COR-L47 (cell line): ENCODE data around the gene GIMAP4.
A peak's percentile ranks its signal among the peaks of the same experiment; 100 is the strongest.
"Not testable (repeated sequence)": the region's sequence is repeated elsewhere in the genome, so short reads cannot be mapped to it uniquely, and the experiment has no call there.

Source experiments
- DNase-seq: peaks from one replicate; lab custom pipeline; 2025; lab: John Stamatoyannopoulos, UW

GIMAP4 gene

DNA sequence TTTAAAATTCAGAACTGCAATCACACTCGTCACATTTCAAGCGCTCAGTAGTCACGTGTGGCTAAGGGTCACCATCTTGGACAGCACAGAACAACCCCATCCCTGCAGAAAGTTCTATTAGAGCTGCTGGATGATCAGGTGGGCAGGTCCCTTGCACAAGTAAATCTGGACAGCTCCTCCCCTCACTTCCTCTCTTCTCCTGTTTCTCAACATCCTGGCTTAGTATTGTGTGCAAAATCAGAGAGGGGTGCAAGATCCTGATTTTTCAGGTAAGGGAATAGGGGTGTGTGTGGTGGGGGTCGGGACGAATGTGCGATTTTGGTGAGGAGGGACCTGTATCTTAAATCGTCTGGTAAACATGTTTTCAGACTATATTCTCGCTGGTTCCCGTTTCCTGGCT lies at the start of gene GIMAP4:
TSS of gene GIMAP4 (plus strand) at position 222 of the 400 bp plus-strand sequence. CDS start 2,512 bp downstream, outside the sequence.
- no peak for DNase-seq

DNA sequence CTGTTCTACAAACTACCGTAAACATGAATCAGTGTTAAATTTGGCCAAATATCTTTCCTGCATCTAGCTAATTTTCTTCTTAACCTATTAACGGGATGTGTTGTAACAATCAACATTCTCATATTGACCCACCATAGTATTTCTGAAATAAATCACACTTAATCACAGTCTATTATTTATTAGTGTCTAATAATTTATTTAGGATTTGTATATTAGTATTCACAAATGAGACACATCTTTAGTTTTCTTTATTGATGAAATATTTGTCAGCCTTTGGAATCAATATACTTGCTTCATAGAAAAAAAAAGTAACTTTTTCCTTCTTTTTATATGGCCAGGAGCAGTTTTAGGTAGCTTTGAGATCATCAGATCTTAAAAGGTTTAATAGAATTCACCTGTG lies 47.9 kb upstream of the GIMAP4 start:
- no peak for DNase-seq

DNA sequence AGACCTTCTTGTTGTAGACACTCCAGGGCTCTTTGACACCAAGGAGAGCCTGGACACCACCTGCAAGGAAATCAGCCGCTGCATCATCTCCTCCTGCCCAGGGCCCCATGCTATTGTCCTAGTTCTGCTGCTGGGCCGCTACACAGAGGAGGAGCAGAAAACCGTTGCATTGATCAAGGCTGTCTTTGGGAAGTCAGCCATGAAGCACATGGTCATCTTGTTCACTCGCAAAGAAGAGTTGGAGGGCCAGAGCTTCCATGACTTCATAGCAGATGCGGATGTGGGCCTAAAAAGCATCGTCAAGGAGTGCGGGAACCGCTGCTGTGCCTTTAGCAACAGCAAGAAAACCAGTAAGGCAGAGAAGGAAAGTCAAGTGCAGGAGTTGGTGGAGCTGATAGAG lies 47.0 kb upstream of the GIMAP4 start:
- DNase-seq, result no peak

DNA sequence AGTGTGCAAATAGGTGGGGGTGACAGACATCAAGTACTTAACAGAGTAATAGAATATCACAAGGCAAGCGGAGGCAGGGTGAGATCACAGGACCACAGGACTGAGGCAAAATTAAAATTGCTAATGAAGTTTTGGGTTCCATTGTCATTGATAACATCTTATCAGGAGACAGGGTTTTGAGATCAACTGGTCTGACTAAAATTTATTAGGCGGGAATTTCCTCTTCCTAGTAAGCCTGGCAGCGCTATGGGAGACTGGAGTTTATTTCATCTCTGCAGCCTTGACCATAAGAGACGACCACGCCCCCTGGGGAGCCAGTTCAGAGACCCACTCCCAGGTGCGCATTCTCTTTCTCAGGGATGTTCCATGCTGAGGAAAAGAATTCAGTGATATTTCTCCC lies 44.3 kb upstream of the GIMAP4 start:
- not testable (repeated sequence) for DNase-seq

DNA sequence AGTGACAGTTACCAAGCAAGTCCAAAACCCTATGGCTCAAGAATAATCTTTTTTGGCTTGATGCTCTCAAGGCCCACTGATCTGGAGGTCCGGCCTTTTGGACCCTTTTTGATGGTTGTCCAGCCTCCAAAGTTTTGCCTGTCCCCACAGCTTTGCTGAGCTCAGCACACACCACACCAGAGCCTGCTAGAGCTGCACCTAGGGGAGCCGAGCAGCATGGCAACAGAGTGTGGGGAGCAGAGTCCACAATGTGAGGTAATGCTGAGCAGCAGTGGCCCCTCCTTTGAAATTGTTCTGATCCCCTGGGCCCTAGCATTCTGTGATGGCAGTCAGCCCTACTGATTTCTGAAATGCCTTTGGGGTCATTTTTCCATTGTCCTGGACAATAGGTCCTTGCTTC lies 43.2 kb upstream of the GIMAP4 start:
- no peak for DNase-seq

DNA sequence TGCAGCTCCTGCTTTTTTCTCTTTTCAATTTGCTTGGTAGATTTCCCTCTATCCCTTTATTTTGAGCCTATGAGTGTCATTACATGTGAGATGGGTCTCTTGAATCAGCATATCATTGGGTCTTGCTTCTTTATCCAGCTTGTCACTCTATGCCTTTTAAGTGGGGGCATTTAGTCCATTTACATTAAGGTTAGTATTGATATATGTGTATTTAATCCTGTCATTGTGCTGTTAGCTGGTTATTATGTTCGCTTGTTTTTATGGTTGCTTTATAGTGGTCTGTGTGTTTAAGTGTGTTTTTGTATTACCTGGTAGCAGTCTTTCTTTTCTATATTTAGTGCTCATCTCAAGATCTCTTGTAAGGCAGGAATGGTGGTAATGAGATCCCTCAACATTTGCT lies 35.5 kb upstream of the GIMAP4 start:
- no peak for DNase-seq

DNA sequence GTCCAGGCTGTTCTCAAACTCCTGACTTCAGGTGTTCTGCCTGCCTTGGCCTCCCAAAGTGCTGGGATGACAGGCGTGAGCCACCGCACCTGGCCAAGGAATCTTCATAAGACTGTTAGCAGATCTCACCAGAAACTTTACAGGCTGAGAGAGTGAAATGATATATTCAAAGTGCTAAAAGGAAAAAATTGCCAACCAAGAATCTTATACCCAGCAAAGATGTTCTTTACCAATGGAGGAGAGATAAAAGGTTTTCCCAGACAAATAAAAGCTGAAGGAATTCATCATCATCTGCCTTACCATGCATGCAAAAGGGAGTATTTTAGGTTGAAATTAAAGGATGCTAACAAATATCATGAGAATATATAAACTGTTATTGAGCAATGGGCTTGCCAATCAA lies 28.9 kb upstream of the GIMAP4 start:
- no peak for DNase-seq

DNA sequence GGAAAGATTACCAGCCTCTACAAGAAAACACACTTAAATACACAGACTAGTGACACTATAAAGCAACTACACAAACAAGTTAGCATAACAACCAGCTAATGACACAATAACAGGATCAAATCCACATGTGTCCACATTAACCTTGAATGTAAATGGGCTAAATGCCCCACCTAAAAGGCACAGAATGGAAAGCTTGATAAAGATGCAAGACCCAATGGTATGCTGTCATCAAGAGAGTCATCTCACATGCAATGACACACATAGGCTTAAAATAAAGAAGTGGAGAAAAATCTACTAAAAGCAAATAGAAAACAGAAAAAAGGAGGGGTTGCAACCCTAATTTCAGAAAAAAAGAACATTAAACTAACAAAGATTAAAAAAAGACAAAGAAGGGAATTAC lies 14.0 kb upstream of the GIMAP4 start:
- DNase-seq, result no peak

DNA sequence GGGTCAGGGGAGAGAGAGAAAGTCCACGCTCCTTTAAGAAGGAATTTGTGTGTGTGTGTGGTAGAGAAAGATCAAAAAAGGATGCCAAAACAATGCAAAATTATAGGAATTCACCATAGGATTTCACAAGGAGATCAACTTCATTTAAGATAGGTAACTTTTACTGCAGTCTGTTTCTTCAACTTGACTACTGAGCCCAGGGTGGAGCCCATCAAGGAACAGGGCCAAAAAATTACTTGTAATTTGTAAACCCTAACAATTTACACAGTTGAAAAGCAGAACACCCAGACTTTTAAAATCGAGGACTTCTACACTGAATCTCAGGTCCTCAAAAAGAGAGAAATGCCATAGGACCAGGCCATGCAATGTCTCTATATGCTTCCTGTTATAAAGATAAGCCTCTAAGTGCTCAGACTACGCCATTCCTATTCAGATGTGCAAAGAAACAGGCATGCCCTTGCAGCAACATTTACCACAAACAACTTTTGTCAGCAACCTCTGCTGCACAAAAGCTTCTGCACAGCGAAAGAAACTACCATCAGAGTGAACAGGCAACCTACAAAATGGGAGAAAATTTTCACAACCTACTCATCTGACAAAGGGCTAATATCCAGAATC lies 10.6 kb upstream of the GIMAP4 start:
- no peak for DNase-seq

DNA sequence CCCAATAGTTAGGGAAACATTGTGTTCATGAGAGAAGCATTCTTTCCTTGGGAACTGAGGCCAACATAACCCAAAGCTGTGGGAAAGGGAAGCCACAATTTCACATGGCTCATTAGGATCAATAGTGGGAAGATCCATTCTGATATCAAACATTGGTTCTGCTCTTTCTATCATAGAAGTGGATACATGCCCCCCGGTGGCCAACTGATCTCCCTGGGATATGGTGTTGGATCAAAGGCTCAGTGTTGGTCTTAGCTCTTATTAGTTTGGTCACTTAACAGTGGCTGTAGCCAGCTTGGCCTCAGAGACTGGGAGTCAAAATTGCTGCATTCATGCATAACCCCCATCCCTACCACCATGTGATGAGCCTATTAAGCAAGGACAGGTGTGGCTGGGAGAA lies 6.7 kb upstream of the GIMAP4 start:
- DNase-seq, result no peak

DNA sequence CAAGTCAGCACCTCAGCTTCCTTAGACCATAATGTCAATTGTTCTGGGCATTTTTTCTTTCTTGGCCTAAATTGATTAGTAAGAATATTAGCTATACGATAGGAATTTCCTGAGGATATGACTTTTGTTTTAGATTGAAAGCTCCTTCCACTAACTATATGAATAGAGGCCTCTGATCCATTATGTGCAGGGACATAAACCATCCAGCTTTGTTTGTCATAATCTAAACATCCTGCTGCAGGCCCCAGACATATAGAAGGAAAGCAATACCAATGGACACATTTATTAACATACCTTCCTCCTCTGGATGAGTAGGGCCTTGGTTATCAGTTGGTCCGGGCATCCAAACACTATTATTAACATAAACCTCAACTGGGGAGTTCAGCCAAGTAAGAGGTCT lies 4.3 kb upstream of the GIMAP4 start:
- no peak for DNase-seq

DNA sequence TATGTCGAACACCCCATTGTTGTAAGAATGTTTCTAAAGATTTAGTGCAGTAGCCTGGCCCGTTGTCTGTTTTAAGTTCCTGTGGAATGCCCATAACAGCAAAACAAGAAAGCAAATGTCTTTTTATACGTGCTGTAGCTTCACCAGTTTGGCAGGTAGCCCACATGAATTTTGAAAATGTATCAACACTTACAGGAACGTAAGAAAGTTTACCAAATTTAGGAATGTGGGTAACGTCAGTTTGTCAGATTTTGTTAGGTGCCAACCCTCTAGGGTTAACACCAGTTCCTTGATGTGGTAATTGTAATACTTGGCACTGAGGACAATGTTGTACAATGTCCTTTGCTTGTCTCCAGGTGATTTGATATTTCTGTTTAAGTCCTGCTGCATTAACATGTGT lies 3.2 kb upstream of the GIMAP4 start:
- DNase-seq, result no peak

DNA sequence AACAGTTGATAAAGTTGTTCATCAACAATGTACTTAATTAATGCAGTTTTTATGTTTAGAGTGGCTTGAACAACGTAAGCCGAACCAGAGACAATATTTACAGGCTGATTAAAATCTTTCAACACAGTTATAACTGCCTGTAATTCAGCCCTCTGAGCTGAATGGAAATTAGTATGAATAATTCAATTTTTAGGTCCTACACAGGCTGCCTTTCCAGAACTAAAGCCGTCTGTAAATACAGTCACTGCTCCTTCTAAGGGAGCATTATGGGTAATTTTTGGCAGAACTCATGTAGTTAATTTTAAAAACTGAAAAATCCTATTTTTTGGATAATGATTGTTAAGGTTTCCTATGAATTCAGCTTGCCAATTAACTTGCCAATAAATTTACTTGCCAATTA lies 2.6 kb upstream of the GIMAP4 start:
- no peak for DNase-seq

DNA sequence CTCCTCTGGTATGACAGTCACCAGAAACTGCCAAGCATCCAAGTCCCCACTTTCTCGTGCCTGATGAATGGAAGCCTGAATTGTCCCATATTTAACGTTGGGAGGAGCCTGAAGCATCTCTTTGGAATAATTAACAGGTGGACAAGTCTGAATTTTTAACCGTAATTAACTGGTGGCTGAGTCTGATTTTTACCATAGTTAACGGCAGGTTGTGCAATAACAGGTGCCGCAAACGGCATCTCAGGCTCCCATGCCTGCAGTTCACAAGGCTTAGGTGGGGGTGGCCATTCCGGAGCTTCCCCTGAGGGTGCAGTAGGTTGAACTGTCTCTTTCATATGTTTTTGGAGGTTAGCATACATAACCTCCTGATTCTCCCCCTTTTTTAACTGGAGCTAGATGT lies 2.0 kb upstream of the GIMAP4 start:
- DNase-seq, result no peak

DNA sequence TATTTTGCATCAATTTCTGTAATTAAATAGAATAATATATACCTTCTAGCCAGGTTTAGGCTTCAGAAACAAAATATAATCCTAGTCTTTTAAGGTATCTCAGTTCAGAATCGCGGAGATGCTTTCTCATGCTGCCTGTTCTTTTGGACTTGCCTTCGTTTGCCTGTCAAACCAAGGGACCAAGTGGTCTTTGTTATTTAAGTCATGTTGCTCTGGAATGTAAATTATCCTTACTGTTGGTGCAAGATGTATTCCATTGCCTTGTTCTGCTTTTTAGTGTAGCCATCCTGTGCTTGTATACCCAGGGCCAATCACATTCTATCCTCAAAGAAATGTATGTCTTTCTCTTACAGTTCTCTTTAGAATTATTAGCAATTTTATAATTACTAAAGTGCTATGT lies 1.1 kb upstream of the GIMAP4 start:
- no peak for DNase-seq

DNA sequence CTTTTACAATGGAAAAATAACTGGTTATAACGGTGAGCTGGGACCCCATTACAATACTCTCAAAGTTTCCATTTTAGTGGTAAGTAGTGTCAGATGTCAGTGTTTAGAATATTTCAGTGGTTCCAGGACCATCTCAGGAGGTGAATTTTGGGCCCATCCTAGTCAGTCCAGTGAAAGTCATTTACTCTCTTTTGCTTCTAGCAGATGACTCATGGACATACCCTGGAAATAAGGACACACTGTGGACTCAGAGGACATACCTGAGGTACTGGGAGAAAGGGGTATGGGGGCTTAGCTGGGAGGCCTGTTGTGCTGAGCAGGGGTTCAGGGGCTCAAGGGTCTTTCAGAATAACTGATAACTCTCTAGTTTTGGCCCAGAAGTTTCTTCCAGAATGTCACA lies 618 bp upstream of the GIMAP4 start:
- DNase-seq, result no peak

DNA sequence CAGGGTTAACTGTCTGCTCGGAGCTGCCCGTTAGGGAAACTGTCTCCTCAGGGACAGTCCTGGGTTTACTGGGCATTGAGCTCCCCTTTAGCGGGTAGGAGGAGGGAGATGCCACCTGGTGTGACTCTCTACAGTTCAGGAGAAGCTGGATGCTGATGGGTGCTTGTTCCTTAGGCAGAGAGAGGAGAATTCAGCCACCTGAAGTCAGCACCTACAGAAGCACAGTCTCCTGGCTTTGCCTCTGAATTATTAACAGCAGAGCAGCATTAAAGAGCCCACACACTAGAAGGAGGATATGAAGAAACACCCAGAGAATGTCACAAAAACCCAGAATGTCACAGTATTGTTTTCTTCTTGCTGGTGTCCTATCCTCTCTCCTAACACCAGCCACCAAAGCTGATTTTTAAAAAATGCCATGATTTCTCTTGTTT lies 696 bp downstream of the GIMAP4 start:
- no peak for DNase-seq

DNA sequence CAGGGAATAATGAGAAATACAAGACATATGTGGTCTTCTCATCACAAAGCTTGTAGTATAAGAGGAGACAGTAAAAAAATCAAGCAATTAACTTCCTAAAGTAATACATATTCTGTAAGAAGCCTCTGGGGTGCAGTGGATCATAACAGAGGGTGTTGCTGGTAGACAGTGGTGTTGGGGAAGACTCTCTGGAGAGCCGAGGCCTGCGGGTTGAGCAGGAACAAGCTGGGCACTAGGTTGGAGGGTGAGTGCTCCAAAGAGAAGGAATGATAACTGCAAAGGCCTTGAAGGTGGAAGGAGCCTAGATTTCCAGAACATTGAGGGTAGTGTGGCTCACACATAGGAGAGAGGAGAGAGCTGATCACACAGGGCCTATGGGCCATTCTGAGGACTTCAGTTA lies 1.5 kb downstream of the GIMAP4 start:
- no peak for DNase-seq

DNA sequence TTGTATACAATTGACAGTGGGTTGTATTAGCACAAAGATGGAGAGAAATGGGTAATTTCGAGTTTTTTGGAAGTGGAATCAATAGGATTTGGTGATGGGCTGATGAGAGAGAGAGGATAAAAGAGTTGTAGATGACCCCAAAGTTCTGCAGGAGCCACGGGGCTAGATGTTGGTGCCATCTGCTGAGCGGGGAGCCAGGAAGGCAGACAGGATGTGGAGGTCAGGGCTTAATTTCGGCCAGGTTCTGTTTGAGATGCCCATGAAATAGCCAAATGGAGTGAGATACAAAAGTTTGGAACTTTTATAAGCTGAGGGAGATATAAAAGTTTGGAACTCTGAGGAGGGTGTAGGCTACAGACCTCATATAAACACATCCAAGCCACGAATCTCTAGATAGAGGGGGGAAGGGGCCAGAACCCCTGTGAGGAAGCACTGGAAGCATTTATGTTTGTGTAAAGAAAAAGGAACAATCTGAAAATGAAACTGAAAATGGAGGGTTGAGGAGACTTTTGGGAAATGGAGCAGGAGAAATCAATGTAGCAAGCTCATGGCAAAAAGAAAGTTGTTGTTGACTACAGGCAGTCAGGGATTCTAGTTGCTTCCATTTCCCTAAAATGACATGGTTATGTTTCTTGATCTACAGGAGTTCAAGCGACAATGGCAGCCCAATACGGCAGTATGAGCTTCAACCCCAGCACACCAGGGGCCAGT lies 2.2 kb downstream of the GIMAP4 start:
- no peak for DNase-seq

DNA sequence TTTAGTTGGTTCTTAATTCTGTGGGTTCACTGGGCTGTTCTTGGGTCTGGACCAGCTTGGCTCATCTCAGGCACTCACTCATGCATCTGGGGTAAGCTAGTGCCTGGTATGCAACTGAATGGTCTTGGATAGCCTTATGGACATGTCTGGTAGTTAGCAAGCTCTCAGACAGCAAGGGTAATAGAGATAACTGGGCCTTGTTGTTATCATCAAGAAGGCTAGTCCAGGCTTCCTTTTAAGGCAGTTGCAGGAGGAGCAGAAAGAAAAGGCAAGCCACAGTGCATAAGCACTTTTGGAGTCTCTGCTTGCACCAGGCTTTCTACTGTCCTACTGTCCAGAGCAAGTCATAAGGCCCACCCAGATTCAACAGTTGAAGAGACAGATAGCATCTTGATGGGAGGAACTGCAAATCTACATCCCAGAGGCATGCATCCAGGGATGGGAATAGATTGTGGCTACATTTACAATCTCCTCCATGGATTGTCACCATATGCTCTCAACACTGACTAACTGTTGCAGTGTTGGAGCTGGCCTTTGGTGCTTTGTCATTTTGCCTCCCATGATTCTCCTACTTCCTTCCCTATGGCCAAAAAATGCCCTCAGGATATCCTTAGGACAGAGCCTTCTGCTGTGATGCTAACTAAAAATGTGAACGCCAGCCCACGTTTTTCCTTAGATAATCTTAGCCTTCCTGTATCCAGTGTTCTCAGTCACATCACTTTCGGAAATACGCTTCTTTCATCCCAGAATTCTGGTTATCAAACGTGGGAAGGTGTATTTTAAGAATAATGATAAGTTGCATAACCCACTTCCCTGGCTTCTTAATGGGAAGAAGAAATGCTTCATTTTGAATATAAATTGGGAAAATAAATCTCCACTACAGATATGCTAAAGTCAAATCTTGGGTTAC lies 3.6 kb downstream of the GIMAP4 start:
- DNase-seq, result no peak

DNA sequence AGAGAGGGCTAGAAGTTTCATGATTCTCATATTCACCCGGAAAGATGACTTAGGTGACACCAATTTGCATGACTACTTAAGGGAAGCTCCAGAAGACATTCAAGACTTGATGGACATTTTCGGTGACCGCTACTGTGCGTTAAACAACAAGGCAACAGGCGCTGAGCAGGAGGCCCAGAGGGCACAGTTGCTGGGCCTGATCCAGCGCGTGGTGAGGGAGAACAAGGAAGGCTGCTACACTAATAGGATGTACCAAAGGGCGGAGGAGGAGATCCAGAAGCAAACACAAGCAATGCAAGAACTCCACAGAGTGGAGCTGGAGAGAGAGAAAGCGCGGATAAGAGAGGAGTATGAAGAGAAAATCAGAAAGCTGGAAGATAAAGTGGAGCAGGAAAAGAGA lies 5.3 kb downstream of the GIMAP4 start:
- no peak for DNase-seq

DNA sequence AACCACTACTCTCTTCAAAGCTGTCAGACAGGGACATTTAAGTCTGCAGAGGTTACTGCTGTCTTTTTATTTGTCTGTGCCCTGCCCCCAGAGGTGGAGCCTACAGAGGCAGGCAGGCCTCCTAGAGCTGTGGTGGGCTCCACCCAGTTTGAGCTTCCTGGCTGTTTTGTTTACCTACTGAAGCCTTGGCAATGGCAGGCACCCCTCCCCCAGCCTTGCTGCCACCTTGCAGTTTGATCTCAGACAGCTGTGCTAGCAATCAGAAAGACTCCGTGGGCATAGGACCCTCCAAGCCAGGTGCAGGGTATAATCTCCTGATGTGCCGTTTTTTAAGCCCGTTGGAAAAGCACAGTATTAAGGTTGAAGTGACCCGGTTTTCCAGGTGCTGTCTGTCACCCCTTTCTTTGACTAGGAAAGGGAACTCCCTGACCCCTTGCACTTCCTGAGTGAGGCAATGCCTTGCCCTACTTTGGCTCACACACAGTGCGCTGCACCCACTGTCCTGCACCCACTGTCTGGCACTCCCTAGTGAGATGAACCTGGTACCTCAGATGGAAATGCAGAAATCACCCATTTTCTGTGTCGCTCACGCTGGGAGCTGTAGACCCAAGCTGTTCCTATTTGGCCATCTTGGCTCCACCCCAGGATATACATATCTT lies 12.9 kb downstream of the GIMAP4 start:
- peak; percentile 10 for DNase-seq
